Right ventricle myocardium inferior (tissue), 1 donor: Measurements from ENCODE around the gene GAS7. TPM values are rescaled to one million over a fixed set of nuclear protein-coding genes. Genes with fewer than 3 reads are reported as not detected.

Experiments
- ATAC-seq: fragments of 200-7000 bp; cut with Tn5 transposase; one replicate; pipeline ENCODE4 v1.9.1; 2020; ENCODE audit warnings: mild to moderate bottlenecking, moderate library complexity
- DNase-seq: peaks from one replicate; pipeline ENCODE4 v3.0.0; 2021; ENCODE audit errors: missing footprints
- intact Hi-C: fragments of 100-400 bp; cut with DNase I; formaldehyde crosslinking; loops from one replicate; pipeline ENCODE4 v1.11.0; 2022
- total RNA-seq: library from RNA; stranded (reverse); fragmentation: NEBNext Ultra II Directional; extraction: Animal tissue kit (Norgen Biotek cat#: 25700); gene quantifications from one replicate; pipeline ENCODE4 v1.2.1, GENCODE V29; 2021
- donor health status: DM: no; HTN: yes; CAD: no; lungs with severe emphysema.

GAS7 gene
- total RNA-seq, 1 donor from 2014 or later = 90.5 TPM

- intact Hi-C loops = no loop called here
- DNase-seq = no peak
- ATAC-seq = no peak
Observed at GRCh38 chr17:9956474-9957131, 241.8 kb downstream of the GAS7 start.

- DNase-seq = no peak
- no peak for ATAC-seq
- intact Hi-C loops = no loop called here
Observed at GRCh38 chr17:9953492-9953891, 244.9 kb downstream of the GAS7 start.

GRCh38 chr17:9951803-9952202, 246.6 kb downstream of the GAS7 start:
- DNase-seq (no peak), ATAC-seq (no peak)

GRCh38 chr17:9948928-9949327, 249.5 kb downstream of the GAS7 start:
- intact Hi-C loops = no loop called here
- ATAC-seq (peak; percentile 44), DNase-seq (no peak)

More at GRCh38 chr17:9951803-9952202, 246.6 kb downstream of the GAS7 start:
- intact Hi-C loops = no loop called here

GRCh38 chr17:9944704-9945103, 253.7 kb downstream of the GAS7 start:
- ATAC-seq (no peak), DNase-seq (no peak)
- intact Hi-C loops = no loop called here

GRCh38 chr17:9943343-9943742, 255.1 kb downstream of the GAS7 start:
- ATAC-seq = no peak
- intact Hi-C loops = no loop called here
- no peak for DNase-seq

- DNase-seq (no peak), ATAC-seq (no peak)
- intact Hi-C loops = no loop called here
Observed at GRCh38 chr17:9942885-9943284, 255.5 kb downstream of the GAS7 start.

- no peak for ATAC-seq
- intact Hi-C loops = no loop called here
- no peak for DNase-seq
Observed at GRCh38 chr17:9941305-9941704, 257.1 kb downstream of the GAS7 start.

GRCh38 chr17:9940841-9941240, 257.6 kb downstream of the GAS7 start:
- DNase-seq (no peak), ATAC-seq (no peak)
- intact Hi-C loops = no loop called here

GRCh38 chr17:9938764-9939163, 259.6 kb downstream of the GAS7 start:
- ATAC-seq (no peak), DNase-seq (no peak)
- intact Hi-C loops = no loop called here

- intact Hi-C loops = no loop called here
- ATAC-seq (no peak), DNase-seq (no peak)
Observed at GRCh38 chr17:9937901-9938300, 260.5 kb downstream of the GAS7 start.

- peak; percentile 87 for ATAC-seq
- peak; percentile 88 for DNase-seq
- intact Hi-C loops = no loop called here
Observed at GRCh38 chr17:9937241-9937761, 261.1 kb downstream of the GAS7 start.

- ATAC-seq (no peak), DNase-seq (no peak)
- intact Hi-C loops = no loop called here
Observed at GRCh38 chr17:9936095-9936494, 262.3 kb downstream of the GAS7 start.

- intact Hi-C loops = no loop called here
- ATAC-seq (peak; percentile 75), DNase-seq (no peak)
Observed at GRCh38 chr17:9935408-9935807, 263.0 kb downstream of the GAS7 start.

GRCh38 chr17:9934331-9934730, 264.1 kb downstream of the GAS7 start:
- no peak for ATAC-seq
- no peak for DNase-seq
- intact Hi-C loops = no loop called here

- intact Hi-C loops = no loop called here
- DNase-seq = no peak
- no peak for ATAC-seq
Observed at GRCh38 chr17:9932491-9932890, 265.9 kb downstream of the GAS7 start.

GRCh38 chr17:9931144-9931741, 267.2 kb downstream of the GAS7 start:
- ATAC-seq (no peak), DNase-seq (no peak)
- intact Hi-C loops = no loop called here

- DNase-seq (no peak), ATAC-seq (peak; percentile 14)
- intact Hi-C loops = loop anchor here (5.0 kb wide), 1 partner anchor 687 kb away; no protein-coding TSS in a partner anchor
Observed at GRCh38 chr17:9929871-9930270, 268.5 kb downstream of the GAS7 start.

GRCh38 chr17:9928601-9929333, 269.6 kb downstream of the GAS7 start:
- no peak for DNase-seq
- intact Hi-C loops = loop anchor here (5.0 kb wide), 1 partner anchor 689 kb away; no protein-coding TSS in a partner anchor
- ATAC-seq = peak; percentile 49
